ENCODE results near the gene NRXN3.

NRXN3 gene

GRCh38 chr14:79137045-79137430 is 966.9 kb downstream of the NRXN3 start:
- no peak overlapping the region for H3K4me3 Mint-ChIP-seq
- no peak overlapping the region for H3K27ac Mint-ChIP-seq
- H3K36me3 Mint-ChIP-seq (ENCODE audit: low read depth): no peaks in the 10 kb centered on the region
- H3K4me1 Mint-ChIP-seq (ENCODE audit: low read depth): no peaks in the 10 kb centered on the region
- peaks cover 6% of the 10 kb centered on the region for H3K9me3 Mint-ChIP-seq
- no peaks in the 10 kb centered on the region for H3K27me3 Mint-ChIP-seq

- Mint-ChIP-seq H3K4me1 (ENCODE audit: low read depth) (no peaks in the 10 kb centered on the region), H3K27me3 (no peaks in the 10 kb centered on the region), H3K4me3 (no peak overlapping the region), H3K9me3 (peaks cover 5% of the 10 kb centered on the region), H3K27ac (no peak overlapping the region), H3K36me3 (ENCODE audit: low read depth) (no peaks in the 10 kb centered on the region)
Observed at GRCh38 chr14:79137836-79138235, 967.7 kb downstream of the NRXN3 start.

- Mint-ChIP-seq H3K4me3 (no peak overlapping the region), H3K9me3 (peaks cover 10% of the 10 kb centered on the region), H3K27me3 (no peaks in the 10 kb centered on the region), H3K27ac (no peak overlapping the region), H3K36me3 (ENCODE audit: low read depth) (no peaks in the 10 kb centered on the region), H3K4me1 (ENCODE audit: low read depth) (no peaks in the 10 kb centered on the region)
Observed at GRCh38 chr14:79144896-79145295, 974.7 kb downstream of the NRXN3 start.

GRCh38 chr14:79150226-79150625 is 980.1 kb downstream of the NRXN3 start:
- Mint-ChIP-seq H3K4me3 (no peak overlapping the region), H3K27ac (no peak overlapping the region), H3K9me3 (peaks cover 10% of the 10 kb centered on the region), H3K36me3 (ENCODE audit: low read depth) (no peaks in the 10 kb centered on the region), H3K4me1 (ENCODE audit: low read depth) (no peaks in the 10 kb centered on the region), H3K27me3 (no peaks in the 10 kb centered on the region)

GRCh38 chr14:79157369-79157768 is 987.2 kb downstream of the NRXN3 start:
- no peaks in the 10 kb centered on the region for H3K27me3 Mint-ChIP-seq

GRCh38 chr14:79161571-79161970 is 991.4 kb downstream of the NRXN3 start:
- Mint-ChIP-seq H3K27me3 (no peaks in the 10 kb centered on the region), H3K36me3 (ENCODE audit: low read depth) (no peaks in the 10 kb centered on the region), H3K9me3 (peaks cover 17% of the 10 kb centered on the region), H3K27ac (no peak overlapping the region), H3K4me3 (no peak overlapping the region), H3K4me1 (ENCODE audit: low read depth) (no peaks in the 10 kb centered on the region)

More at GRCh38 chr14:79157369-79157768, 987.2 kb downstream of the NRXN3 start:
- Mint-ChIP-seq H3K4me1 (ENCODE audit: low read depth) (no peaks in the 10 kb centered on the region), H3K4me3 (no peak overlapping the region), H3K9me3 (peaks cover 4% of the 10 kb centered on the region), H3K27ac (no peak overlapping the region), H3K36me3 (ENCODE audit: low read depth) (no peaks in the 10 kb centered on the region)

- Mint-ChIP-seq H3K27ac (no peak overlapping the region), H3K27me3 (no peaks in the 10 kb centered on the region), H3K4me3 (no peak overlapping the region), H3K9me3 (peaks cover 14% of the 10 kb centered on the region), H3K4me1 (ENCODE audit: low read depth) (no peaks in the 10 kb centered on the region), H3K36me3 (ENCODE audit: low read depth) (no peaks in the 10 kb centered on the region)
Observed at GRCh38 chr14:79162833-79163232, 992.7 kb downstream of the NRXN3 start.

GRCh38 chr14:79165471-79166090 is 995.4 kb downstream of the NRXN3 start:
- H3K36me3 Mint-ChIP-seq (ENCODE audit: low read depth): no peaks in the 10 kb centered on the region
- no peak overlapping the region for H3K27ac Mint-ChIP-seq
- H3K9me3 Mint-ChIP-seq: peaks cover 18% of the 10 kb centered on the region
- no peaks in the 10 kb centered on the region for H3K27me3 Mint-ChIP-seq
- H3K4me3 Mint-ChIP-seq: no peak overlapping the region
- H3K4me1 Mint-ChIP-seq (ENCODE audit: low read depth): no peaks in the 10 kb centered on the region

- Mint-ChIP-seq H3K4me1 (ENCODE audit: low read depth) (no peaks in the 10 kb centered on the region), H3K36me3 (ENCODE audit: low read depth) (no peaks in the 10 kb centered on the region), H3K9me3 (peaks cover 18% of the 10 kb centered on the region), H3K4me3 (no peak overlapping the region), H3K27ac (no peak overlapping the region), H3K27me3 (no peaks in the 10 kb centered on the region)
Observed at GRCh38 chr14:79166171-79166570, 996.0 kb downstream of the NRXN3 start.

GRCh38 chr14:79167957-79168356 is 997.8 kb downstream of the NRXN3 start:
- no peaks in the 10 kb centered on the region for H3K27me3 Mint-ChIP-seq
- H3K4me3 Mint-ChIP-seq: no peak overlapping the region
- no peak overlapping the region for H3K27ac Mint-ChIP-seq
- no peaks in the 10 kb centered on the region for H3K4me1 Mint-ChIP-seq (ENCODE audit: low read depth)
- peaks cover 14% of the 10 kb centered on the region for H3K9me3 Mint-ChIP-seq
- H3K36me3 Mint-ChIP-seq (ENCODE audit: low read depth): no peaks in the 10 kb centered on the region

- Mint-ChIP-seq H3K4me1 (ENCODE audit: low read depth) (no peaks in the 10 kb centered on the region), H3K36me3 (ENCODE audit: low read depth) (no peaks in the 10 kb centered on the region), H3K9me3 (no peaks in the 10 kb centered on the region), H3K27me3 (no peaks in the 10 kb centered on the region), H3K4me3 (no peak overlapping the region), H3K27ac (no peak overlapping the region)
Observed at GRCh38 chr14:79175671-79176070, 1005.5 kb downstream of the NRXN3 start.

GRCh38 chr14:79177106-79177505 is 1006.9 kb downstream of the NRXN3 start:
- no peak overlapping the region for H3K4me3 Mint-ChIP-seq
- no peaks in the 10 kb centered on the region for H3K36me3 Mint-ChIP-seq (ENCODE audit: low read depth)
- no peak overlapping the region for H3K27ac Mint-ChIP-seq
- H3K9me3 Mint-ChIP-seq: no peaks in the 10 kb centered on the region
- no peaks in the 10 kb centered on the region for H3K4me1 Mint-ChIP-seq (ENCODE audit: low read depth)
- H3K27me3 Mint-ChIP-seq: no peaks in the 10 kb centered on the region

GRCh38 chr14:79178719-79179118 is 1008.5 kb downstream of the NRXN3 start:
- Mint-ChIP-seq H3K36me3 (ENCODE audit: low read depth) (no peaks in the 10 kb centered on the region), H3K4me1 (ENCODE audit: low read depth) (no peaks in the 10 kb centered on the region), H3K4me3 (no peak overlapping the region), H3K27ac (no peak overlapping the region), H3K27me3 (no peaks in the 10 kb centered on the region), H3K9me3 (no peaks in the 10 kb centered on the region)

- H3K4me3 Mint-ChIP-seq: no peak overlapping the region
Observed at GRCh38 chr14:79179985-79180384, 1009.8 kb downstream of the NRXN3 start.

GRCh38 chr14:79180656-79181055 is 1010.5 kb downstream of the NRXN3 start:
- no peaks in the 10 kb centered on the region for H3K4me1 Mint-ChIP-seq (ENCODE audit: low read depth)
- H3K9me3 Mint-ChIP-seq: no peaks in the 10 kb centered on the region
- no peak overlapping the region for H3K27ac Mint-ChIP-seq
- H3K27me3 Mint-ChIP-seq: no peaks in the 10 kb centered on the region
- H3K4me3 Mint-ChIP-seq: no peak overlapping the region
- H3K36me3 Mint-ChIP-seq (ENCODE audit: low read depth): no peaks in the 10 kb centered on the region

More at GRCh38 chr14:79179985-79180384, 1009.8 kb downstream of the NRXN3 start:
- Mint-ChIP-seq H3K27ac (no peak overlapping the region), H3K27me3 (no peaks in the 10 kb centered on the region), H3K36me3 (ENCODE audit: low read depth) (no peaks in the 10 kb centered on the region), H3K4me1 (ENCODE audit: low read depth) (no peaks in the 10 kb centered on the region), H3K9me3 (no peaks in the 10 kb centered on the region)

- H3K27ac Mint-ChIP-seq: no peak overlapping the region
- peaks cover 6% of the 10 kb centered on the region for H3K9me3 Mint-ChIP-seq
- H3K4me3 Mint-ChIP-seq: no peak overlapping the region
- no peaks in the 10 kb centered on the region for H3K36me3 Mint-ChIP-seq (ENCODE audit: low read depth)
- H3K4me1 Mint-ChIP-seq (ENCODE audit: low read depth): no peaks in the 10 kb centered on the region
- no peaks in the 10 kb centered on the region for H3K27me3 Mint-ChIP-seq
Observed at GRCh38 chr14:79186523-79186922, 1016.4 kb downstream of the NRXN3 start.
